GM19452 (cell line): ENCODE measurements around the gene VDAC1.
"Not testable (repeated sequence)": the region's sequence is repeated elsewhere in the genome, so short reads cannot be mapped to it uniquely, and the experiment has no call there.

ENCODE experiments used
- ATAC-seq: cut with Tn5 transposase; IDR thresholded peaks from one replicate; pipeline ENCODE4 v1.9.1; 2021; ENCODE audit not compliant: unreplicated experiment

VDAC1 gene

GRCh38 chr5:133944263-133945185 lies 60.3 kb downstream of the VDAC1 start:
- no peak for ATAC-seq

- ATAC-seq, result no peak
These were observed 61.3 kb downstream of the VDAC1 start for GRCh38 chr5:133943475-133943817.

GRCh38 chr5:133942614-133943474 lies 61.9 kb downstream of the VDAC1 start:
- ATAC-seq, result no peak

GRCh38 chr5:133941456-133942196 lies 63.1 kb downstream of the VDAC1 start:
- ATAC-seq, result no peak

GRCh38 chr5:133939668-133940067 lies 65.1 kb downstream of the VDAC1 start:
- no peak for ATAC-seq

- peak; percentile 41 for ATAC-seq
These were observed 65.8 kb downstream of the VDAC1 start for GRCh38 chr5:133938929-133939328.

GRCh38 chr5:133938039-133938821 lies 66.5 kb downstream of the VDAC1 start:
- no peak for ATAC-seq

- ATAC-seq, result not testable (repeated sequence)
These were observed 67.1 kb downstream of the VDAC1 start for GRCh38 chr5:133937628-133938027.

- no peak for ATAC-seq
These were observed 68.1 kb downstream of the VDAC1 start for GRCh38 chr5:133936651-133937015.

GRCh38 chr5:133935991-133936650 lies 68.7 kb downstream of the VDAC1 start:
- not testable (repeated sequence) for ATAC-seq

GRCh38 chr5:133935667-133935940 lies 69.2 kb downstream of the VDAC1 start:
- ATAC-seq, result no peak

- no peak for ATAC-seq
These were observed 69.7 kb downstream of the VDAC1 start for GRCh38 chr5:133934822-133935666.

- no peak for ATAC-seq
These were observed 70.5 kb downstream of the VDAC1 start for GRCh38 chr5:133934311-133934710.

GRCh38 chr5:133933670-133934295 lies 71.0 kb downstream of the VDAC1 start:
- ATAC-seq, result no peak

GRCh38 chr5:133933169-133933509 lies 71.6 kb downstream of the VDAC1 start:
- no peak for ATAC-seq

- no peak for ATAC-seq
These were observed 72.2 kb downstream of the VDAC1 start for GRCh38 chr5:133932441-133933168.

GRCh38 chr5:133931546-133931945 lies 73.2 kb downstream of the VDAC1 start:
- no peak for ATAC-seq

GRCh38 chr5:133930813-133931090 lies 74.0 kb downstream of the VDAC1 start:
- ATAC-seq, result no peak
